ENCODE measurements around the gene ADAM12. TPM values are rescaled to one million over a fixed set of nuclear protein-coding genes. Genes with fewer than 3 reads are reported as not detected.

ADAM12 gene
- total and polyA plus RNA-seq, 4 donors = 0.03 to 0.33 (median 0.19) TPM

DNA sequence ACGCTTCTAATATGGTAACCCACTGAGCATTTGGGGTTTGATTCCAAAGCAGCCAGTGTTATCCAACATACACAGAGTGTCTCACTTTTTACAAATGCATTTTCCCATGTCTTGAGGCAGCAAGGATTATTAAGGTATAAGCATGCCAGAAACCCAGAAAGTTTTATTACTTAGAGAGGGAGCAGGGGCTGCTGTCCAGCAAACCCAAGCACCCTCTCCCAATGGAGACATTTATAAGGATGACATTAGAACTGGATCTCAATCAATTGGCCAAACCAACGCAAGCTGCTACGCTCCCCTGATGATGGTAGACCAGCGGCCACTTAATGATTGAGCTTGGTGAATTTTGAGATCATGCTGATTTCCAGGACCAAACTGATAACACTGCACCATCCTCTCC is 315.7 kb downstream of the ADAM12 start:
- Histone ChIP-seq H3K4me3 (ENCODE audit: low read depth in 1 of 3, low read length in 3 of 3) (no peak overlapping the region), H3K9me3 (ENCODE audit: control insufficient read depth in 4 of 4, low read length in 3 of 4) (no peaks in the 10 kb centered on the region), H3K27me3 (ENCODE audit: control insufficient read depth in 4 of 4, insufficient read depth in 4 of 4, low read length in 3 of 4) (peaks cover 0 to under 1% (median 0%) of the 10 kb centered on the region in 4 donors), H3K9ac (ENCODE audit: low read depth in 1 of 2, low read length in 2 of 2) (no peak overlapping the region), H3K27ac (ENCODE audit: low read depth in 1 of 2, low read length in 2 of 2) (no peak overlapping the region), H3K4me1 (ENCODE audit: control insufficient read depth in 4 of 4, insufficient read depth in 4 of 4, low read length in 3 of 4) (no peaks in the 10 kb centered on the region), H3K36me3 (ENCODE audit: control insufficient read depth in 4 of 4, insufficient read depth in 3 of 4, low read depth in 1 of 4, low read length in 3 of 4) (no peaks in the 10 kb centered on the region)
- WGBS = 91% methylated on average over 4 of the region's 4 CpGs
- TF ChIP-seq FOXA1 (IDR thresholded peaks at IDR 0.05) (no peak), HNF4G (IDR thresholded peaks at IDR 0.05) (no peak), HNF4A (conservative IDR thresholded peaks at IDR 0.05) (no peak), GABPA (IDR thresholded peaks at IDR 0.05 in 1 of 2, conservative IDR thresholded peaks at IDR 0.05 in 1 of 2) (no peak), TAF1 (conservative IDR thresholded peaks at IDR 0.05) (no peak), NR2F2 (IDR thresholded peaks at IDR 0.05) (no peak), RXRA (IDR thresholded peaks at IDR 0.05) (no peak)
- TF ChIP-seq, protein P1, sequence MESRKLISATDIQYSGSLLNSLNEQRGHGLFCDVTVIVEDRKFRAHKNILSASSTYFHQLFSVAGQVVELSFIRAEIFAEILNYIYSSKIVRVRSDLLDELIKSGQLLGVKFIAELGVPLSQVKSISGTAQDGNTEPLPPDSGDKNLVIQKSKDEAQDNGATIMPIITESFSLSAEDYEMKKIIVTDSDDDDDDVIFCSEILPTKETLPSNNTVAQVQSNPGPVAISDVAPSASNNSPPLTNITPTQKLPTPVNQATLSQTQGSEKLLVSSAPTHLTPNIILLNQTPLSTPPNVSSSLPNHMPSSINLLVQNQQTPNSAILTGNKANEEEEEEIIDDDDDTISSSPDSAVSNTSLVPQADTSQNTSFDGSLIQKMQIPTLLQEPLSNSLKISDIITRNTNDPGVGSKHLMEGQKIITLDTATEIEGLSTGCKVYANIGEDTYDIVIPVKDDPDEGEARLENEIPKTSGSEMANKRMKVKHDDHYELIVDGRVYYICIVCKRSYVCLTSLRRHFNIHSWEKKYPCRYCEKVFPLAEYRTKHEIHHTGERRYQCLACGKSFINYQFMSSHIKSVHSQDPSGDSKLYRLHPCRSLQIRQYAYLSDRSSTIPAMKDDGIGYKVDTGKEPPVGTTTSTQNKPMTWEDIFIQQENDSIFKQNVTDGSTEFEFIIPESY (IDR thresholded peaks at IDR 0.05) = no peak
- TF ChIP-seq, protein P2, sequence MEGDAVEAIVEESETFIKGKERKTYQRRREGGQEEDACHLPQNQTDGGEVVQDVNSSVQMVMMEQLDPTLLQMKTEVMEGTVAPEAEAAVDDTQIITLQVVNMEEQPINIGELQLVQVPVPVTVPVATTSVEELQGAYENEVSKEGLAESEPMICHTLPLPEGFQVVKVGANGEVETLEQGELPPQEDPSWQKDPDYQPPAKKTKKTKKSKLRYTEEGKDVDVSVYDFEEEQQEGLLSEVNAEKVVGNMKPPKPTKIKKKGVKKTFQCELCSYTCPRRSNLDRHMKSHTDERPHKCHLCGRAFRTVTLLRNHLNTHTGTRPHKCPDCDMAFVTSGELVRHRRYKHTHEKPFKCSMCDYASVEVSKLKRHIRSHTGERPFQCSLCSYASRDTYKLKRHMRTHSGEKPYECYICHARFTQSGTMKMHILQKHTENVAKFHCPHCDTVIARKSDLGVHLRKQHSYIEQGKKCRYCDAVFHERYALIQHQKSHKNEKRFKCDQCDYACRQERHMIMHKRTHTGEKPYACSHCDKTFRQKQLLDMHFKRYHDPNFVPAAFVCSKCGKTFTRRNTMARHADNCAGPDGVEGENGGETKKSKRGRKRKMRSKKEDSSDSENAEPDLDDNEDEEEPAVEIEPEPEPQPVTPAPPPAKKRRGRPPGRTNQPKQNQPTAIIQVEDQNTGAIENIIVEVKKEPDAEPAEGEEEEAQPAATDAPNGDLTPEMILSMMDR (IDR thresholded peaks at IDR 0.05; ENCODE audit: low read depth, low read length, missing input control) = no peak
- DNase-seq (ENCODE audit: low spot score) = no peak

DNA sequence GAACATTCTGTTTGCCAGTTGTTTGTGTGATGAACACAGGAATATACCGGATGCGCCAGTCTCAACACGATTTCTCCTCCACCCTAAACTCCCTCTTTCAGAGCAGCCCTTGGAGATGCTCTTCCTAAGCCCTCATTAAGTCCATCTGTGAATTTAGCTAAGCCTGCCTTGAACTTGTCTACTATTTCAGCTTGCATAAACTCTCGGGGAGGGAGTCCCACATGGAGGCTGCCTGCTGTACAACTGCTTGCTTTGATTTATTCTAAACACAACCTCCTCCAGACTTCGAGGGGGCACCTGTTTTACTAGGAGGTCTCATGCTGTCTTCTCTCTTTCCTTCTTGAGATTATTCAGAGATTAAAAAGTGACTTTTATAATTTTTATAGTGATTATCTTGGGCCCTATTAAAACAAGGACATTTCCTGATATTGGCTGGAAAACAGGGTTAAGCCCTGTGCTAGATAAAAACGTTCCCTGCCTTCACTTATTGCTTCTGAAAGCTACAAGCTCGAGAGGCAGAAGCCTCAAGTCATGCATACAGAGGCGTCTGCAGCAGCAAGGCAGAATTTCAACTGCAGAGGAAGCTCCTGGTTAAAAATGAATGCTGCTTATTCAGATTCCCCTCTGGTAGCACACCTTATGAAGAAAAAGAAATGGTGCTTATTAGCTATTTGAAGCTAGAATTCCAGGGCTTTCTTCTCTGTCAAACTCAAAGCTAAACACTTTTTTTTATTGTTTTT is 317.6 kb downstream of the ADAM12 start:
- no peaks in the 10 kb centered on the region for H3K9me3 ChIP-seq (ENCODE audit: control insufficient read depth in 4 of 4, low read length in 3 of 4)
- TF ChIP-seq, protein P3, sequence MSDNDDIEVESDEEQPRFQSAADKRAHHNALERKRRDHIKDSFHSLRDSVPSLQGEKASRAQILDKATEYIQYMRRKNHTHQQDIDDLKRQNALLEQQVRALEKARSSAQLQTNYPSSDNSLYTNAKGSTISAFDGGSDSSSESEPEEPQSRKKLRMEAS (IDR thresholded peaks at IDR 0.05) = no peak
- TF ChIP-seq RXRA (IDR thresholded peaks at IDR 0.05) = no peak
- no peak for TF ChIP-seq JUND (IDR thresholded peaks at IDR 0.05)
- no peak for TF ChIP-seq TAF1 (conservative IDR thresholded peaks at IDR 0.05)
- TF ChIP-seq HNF4G (IDR thresholded peaks at IDR 0.05) = no peak
- TF ChIP-seq, protein P4, sequence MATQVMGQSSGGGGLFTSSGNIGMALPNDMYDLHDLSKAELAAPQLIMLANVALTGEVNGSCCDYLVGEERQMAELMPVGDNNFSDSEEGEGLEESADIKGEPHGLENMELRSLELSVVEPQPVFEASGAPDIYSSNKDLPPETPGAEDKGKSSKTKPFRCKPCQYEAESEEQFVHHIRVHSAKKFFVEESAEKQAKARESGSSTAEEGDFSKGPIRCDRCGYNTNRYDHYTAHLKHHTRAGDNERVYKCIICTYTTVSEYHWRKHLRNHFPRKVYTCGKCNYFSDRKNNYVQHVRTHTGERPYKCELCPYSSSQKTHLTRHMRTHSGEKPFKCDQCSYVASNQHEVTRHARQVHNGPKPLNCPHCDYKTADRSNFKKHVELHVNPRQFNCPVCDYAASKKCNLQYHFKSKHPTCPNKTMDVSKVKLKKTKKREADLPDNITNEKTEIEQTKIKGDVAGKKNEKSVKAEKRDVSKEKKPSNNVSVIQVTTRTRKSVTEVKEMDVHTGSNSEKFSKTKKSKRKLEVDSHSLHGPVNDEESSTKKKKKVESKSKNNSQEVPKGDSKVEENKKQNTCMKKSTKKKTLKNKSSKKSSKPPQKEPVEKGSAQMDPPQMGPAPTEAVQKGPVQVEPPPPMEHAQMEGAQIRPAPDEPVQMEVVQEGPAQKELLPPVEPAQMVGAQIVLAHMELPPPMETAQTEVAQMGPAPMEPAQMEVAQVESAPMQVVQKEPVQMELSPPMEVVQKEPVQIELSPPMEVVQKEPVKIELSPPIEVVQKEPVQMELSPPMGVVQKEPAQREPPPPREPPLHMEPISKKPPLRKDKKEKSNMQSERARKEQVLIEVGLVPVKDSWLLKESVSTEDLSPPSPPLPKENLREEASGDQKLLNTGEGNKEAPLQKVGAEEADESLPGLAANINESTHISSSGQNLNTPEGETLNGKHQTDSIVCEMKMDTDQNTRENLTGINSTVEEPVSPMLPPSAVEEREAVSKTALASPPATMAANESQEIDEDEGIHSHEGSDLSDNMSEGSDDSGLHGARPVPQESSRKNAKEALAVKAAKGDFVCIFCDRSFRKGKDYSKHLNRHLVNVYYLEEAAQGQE (IDR thresholded peaks at IDR 0.05) = no peak
- TF ChIP-seq, protein P2 (IDR thresholded peaks at IDR 0.05; ENCODE audit: low read depth, low read length, missing input control) = no peak
- no peak for TF ChIP-seq FOXA2 (IDR thresholded peaks at IDR 0.05)
- no peak for TF ChIP-seq HNF4A (conservative IDR thresholded peaks at IDR 0.05)
- no peak for TF ChIP-seq RAD21 (IDR thresholded peaks at IDR 0.05)
- DNase-seq (ENCODE audit: low spot score) = no peak
- H3K27ac ChIP-seq (ENCODE audit: low read depth in 1 of 2, low read length in 2 of 2) = no peak overlapping the region
- H3K9ac ChIP-seq (ENCODE audit: low read depth in 1 of 2, low read length in 2 of 2) = no peak overlapping the region
- no peaks in the 10 kb centered on the region for H3K4me1 ChIP-seq (ENCODE audit: control insufficient read depth in 4 of 4, insufficient read depth in 4 of 4, low read length in 3 of 4)
- H3K4me3 ChIP-seq (ENCODE audit: low read depth in 1 of 3, low read length in 3 of 3) = no peak overlapping the region
- no peaks in the 10 kb centered on the region for H3K36me3 ChIP-seq (ENCODE audit: control insufficient read depth in 4 of 4, insufficient read depth in 3 of 4, low read depth in 1 of 4, low read length in 3 of 4)
- 56% methylated on average over 8 of the region's 8 CpGs for WGBS
- no peaks in the 10 kb centered on the region for H3K27me3 ChIP-seq (ENCODE audit: control insufficient read depth in 4 of 4, insufficient read depth in 4 of 4, low read length in 3 of 4)

All from liver (tissue), 9 donors.